Transverse colon (tissue), 4 donors: ENCODE results near the gene SCYL1. TPM values are rescaled to one million over a fixed set of nuclear protein-coding genes. Genes with fewer than 3 reads are reported as not detected.

ENCODE experiments used
- DNase-seq: peaks from one replicate; pipeline ENCODE4 v3.0.0-alpha.2; 2019
- H3K27ac ChIP-seq, 4 donors: fragments of 200-600 bp; sonication (generic); 2 replicates each; pipeline ENCODE4 v1.5.1; 2016 to 2018; ENCODE audit warnings: inconsistent platforms in 4 of 4
- H3K27me3 ChIP-seq: fragments of 200-600 bp; sonication (generic); 2 replicates; pipeline ENCODE4 v1.5.1; 2017; ENCODE audit warnings: inconsistent platforms
- H3K36me3 ChIP-seq, 4 donors: fragments of 200-600 bp; sonication (generic); 2 replicates each; pipeline ENCODE4 v1.5.1; 2017 to 2019; ENCODE audit warnings: inconsistent platforms in 4 of 4
- H3K4me1 ChIP-seq, 4 donors: fragments of 200-600 bp; sonication (generic); 2 replicates each; pipeline ENCODE4 v1.5.1; 2017 to 2020; ENCODE audit warnings: inconsistent platforms in 4 of 4
- H3K4me3 ChIP-seq, 4 donors: fragments of 200-600 bp; sonication (generic); 1 replicate in 1 of 4; 2 replicates in 3 of 4; pipeline versions ENCODE4 v1.5.1 to v1.6.1; 2017 to 2019; ENCODE audit warnings: inconsistent platforms in 4 of 4
- H3K9me3 ChIP-seq, 2 donors: fragments of 200-600 bp; sonication (generic); 2 replicates each; pipeline ENCODE4 v1.5.1; 2017 to 2019; ENCODE audit warnings: inconsistent platforms in 2 of 2
- EP300 ChIP-seq: sonication (generic); formaldehyde crosslinking; IDR thresholded peaks from one replicate; pipeline ENCODE4 v1.6.1; 2017; ENCODE audit warnings: antibody characterized with exemption, low read depth
- POLR2A ChIP-seq: fragments of 450-650 bp; IDR thresholded peaks from one replicate; pipeline ENCODE4 v1.6.1; 2016; ENCODE audit warnings: antibody characterized with exemption, mild to moderate bottlenecking, moderate library complexity
- POLR2AphosphoS5 ChIP-seq, 3 donors: sonication (generic); formaldehyde crosslinking; IDR thresholded peaks; one replicate each; pipeline ENCODE4 v1.6.1; 2016; ENCODE audit warnings: antibody characterized with exemption in 3 of 3
- WGBS, 2 donors: methylation state at CpG; one replicate each; pipeline ENCODE4 v1.1.5; 2018; ENCODE audit warnings: low coverage in 1 of 2; 5-methylcytosine and 5-hydroxymethylcytosine counted together
- in situ Hi-C, 4 donors: fragments of 200-750 bp; cut with MboI; loops; one replicate each; pipeline versions ENCODE4 v1.15.0 to v1.15.1; 2017; ENCODE audit warnings: low sequenced_read_pairs in 3 of 4, low pct_ligation_motif_present in 1 of 4, low pct_unique_long_range_greater_than_20kb in 1 of 4
- intact Hi-C: fragments of 100-400 bp; cut with DNase I; formaldehyde crosslinking; loops from one replicate; pipeline ENCODE4 v1.15.1; 2023; ENCODE audit warnings: low total_unique reads
- total RNA-seq, 4 donors: library from RNA; depleted of rRNA; stranded (reverse); fragments of >200 nt; gene quantifications; one replicate each; pipeline ENCODE4 v1.1.0, GENCODE V29; 2016
- TF ChIP-seq, protein P1 (sequence below), 5 experiments: fragments of 200-600 bp in 3 of 5; fragments of 450-650 bp in 2 of 5; sonication (generic) in 3 of 5; IDR thresholded peaks; 1 replicate in 2 of 5; 2 replicates in 3 of 5; pipeline ENCODE4 v1.5.1; 2016 to 2017; ENCODE audit warnings: antibody characterized with exemption in 5 of 5, inconsistent platforms in 3 of 5, mild to moderate bottlenecking in 2 of 5, moderate library complexity in 1 of 5

SCYL1 gene
- total RNA-seq, 4 donors from 2014 or later: 41.0 to 78.4 (median 69.2) TPM

DNA sequence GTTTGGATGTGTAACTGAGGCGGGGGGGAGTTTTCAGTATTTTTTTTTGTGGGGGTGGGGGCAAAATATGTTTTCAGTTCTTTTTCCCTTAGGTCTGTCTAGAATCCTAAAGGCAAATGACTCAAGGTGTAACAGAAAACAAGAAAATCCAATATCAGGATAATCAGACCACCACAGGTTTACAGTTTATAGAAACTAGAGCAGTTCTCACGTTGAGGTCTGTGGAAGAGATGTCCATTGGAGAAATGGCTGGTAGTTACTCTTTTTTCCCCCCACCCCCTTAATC lies 23.8 kb upstream of the SCYL1 start:
- H3K9me3 ChIP-seq: no peaks in the 10 kb centered on the region
- H3K27me3 ChIP-seq: no peaks in the 10 kb centered on the region
- peak overlapping the region; percentile 98 to 100 (median 99) for H3K27ac ChIP-seq
- 0% methylated on average over 2 of the region's 2 CpGs for WGBS, 2 donors
- peaks cover 9 to 33% (median 31%) of the 10 kb centered on the region in 4 donors for H3K4me1 ChIP-seq
- no peak for TF ChIP-seq POLR2A
- TF ChIP-seq POLR2AphosphoS5 (IDR thresholded peaks at IDR 0.05): peak in 1 of 3 donors; percentile 13
- no peak for TF ChIP-seq EP300
- in situ Hi-C loops: loop anchor here in 2 of 4 donors (10.0 kb wide), 1 partner anchor 76 kb away; the partner anchor contains the start of gene NEAT1 (in 2 of the 2)
- H3K36me3 ChIP-seq: peaks cover 0 to 56% (median 25%) of the 10 kb centered on the region in 4 donors
- DNase-seq: no peak
- intact Hi-C loops: no loop called here
- peak overlapping the region; percentile 74 to 93 (median 88) for H3K4me3 ChIP-seq

DNA sequence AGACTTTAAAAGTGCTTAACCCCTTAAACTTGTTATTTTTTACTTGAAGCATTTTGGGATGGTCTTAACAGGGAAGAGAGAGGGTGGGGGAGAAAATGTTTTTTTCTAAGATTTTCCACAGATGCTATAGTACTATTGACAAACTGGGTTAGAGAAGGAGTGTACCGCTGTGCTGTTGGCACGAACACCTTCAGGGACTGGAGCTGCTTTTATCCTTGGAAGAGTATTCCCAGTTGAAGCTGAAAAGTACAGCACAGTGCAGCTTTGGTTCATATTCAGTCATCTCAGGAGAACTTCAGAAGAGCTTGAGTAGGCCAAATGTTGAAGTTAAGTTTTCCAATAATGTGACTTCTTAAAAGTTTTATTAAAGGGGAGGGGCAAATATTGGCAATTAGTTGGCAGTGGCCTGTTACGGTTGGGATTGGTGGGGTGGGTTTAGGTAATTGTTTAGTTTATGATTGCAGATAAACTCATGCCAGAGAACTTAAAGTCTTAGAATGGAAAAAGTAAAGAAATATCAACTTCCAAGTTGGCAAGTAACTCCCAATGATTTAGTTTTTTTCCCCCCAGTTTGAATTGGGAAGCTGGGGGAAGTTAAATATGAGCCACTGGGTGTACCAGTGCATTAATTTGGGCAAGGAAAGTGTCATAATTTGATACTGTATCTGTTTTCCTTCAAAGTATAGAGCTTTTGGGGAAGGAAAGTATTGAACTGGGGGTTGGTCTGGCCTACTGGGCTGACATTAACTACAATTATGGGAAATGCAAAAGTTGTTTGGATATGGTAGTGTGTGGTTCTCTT lies 23.2 kb upstream of the SCYL1 start:
- peaks cover 0 to 60% (median 27%) of the 10 kb centered on the region in 4 donors for H3K36me3 ChIP-seq
- H3K27me3 ChIP-seq: no peaks in the 10 kb centered on the region
- DNase-seq: no peak
- in situ Hi-C loops: loop anchor here in 2 of 4 donors (10.0 kb wide), 1 partner anchor 77 kb away; the partner anchor contains the start of gene NEAT1 (in 2 of the 2)
- WGBS, 2 donors: 0% methylated on average over 3 of the region's 3 CpGs
- peak overlapping the region; percentile 98 to 100 (median 99) for H3K27ac ChIP-seq
- intact Hi-C loops: no loop called here
- TF ChIP-seq POLR2A: peak; percentile 61
- TF ChIP-seq, protein P1, sequence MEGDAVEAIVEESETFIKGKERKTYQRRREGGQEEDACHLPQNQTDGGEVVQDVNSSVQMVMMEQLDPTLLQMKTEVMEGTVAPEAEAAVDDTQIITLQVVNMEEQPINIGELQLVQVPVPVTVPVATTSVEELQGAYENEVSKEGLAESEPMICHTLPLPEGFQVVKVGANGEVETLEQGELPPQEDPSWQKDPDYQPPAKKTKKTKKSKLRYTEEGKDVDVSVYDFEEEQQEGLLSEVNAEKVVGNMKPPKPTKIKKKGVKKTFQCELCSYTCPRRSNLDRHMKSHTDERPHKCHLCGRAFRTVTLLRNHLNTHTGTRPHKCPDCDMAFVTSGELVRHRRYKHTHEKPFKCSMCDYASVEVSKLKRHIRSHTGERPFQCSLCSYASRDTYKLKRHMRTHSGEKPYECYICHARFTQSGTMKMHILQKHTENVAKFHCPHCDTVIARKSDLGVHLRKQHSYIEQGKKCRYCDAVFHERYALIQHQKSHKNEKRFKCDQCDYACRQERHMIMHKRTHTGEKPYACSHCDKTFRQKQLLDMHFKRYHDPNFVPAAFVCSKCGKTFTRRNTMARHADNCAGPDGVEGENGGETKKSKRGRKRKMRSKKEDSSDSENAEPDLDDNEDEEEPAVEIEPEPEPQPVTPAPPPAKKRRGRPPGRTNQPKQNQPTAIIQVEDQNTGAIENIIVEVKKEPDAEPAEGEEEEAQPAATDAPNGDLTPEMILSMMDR (IDR thresholded peaks at IDR 0.05): no peak
- peak; percentile 55 to 93 (median 85) for TF ChIP-seq POLR2AphosphoS5 (IDR thresholded peaks at IDR 0.05)
- H3K4me1 ChIP-seq: peaks cover 9 to 33% (median 31%) of the 10 kb centered on the region in 4 donors
- H3K4me3 ChIP-seq: peak overlapping the region; percentile 74 to 93 (median 88)
- no peaks in the 10 kb centered on the region for H3K9me3 ChIP-seq

DNA sequence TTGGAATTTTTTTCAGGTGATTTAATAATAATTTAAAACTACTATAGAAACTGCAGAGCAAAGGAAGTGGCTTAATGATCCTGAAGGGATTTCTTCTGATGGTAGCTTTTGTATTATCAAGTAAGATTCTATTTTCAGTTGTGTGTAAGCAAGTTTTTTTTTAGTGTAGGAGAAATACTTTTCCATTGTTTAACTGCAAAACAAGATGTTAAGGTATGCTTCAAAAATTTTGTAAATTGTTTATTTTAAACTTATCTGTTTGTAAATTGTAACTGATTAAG lies 22.7 kb upstream of the SCYL1 start:
- DNase-seq: no peak
- Histone ChIP-seq H3K9me3 (no peaks in the 10 kb centered on the region), H3K27me3 (no peaks in the 10 kb centered on the region), H3K4me3 (peak overlapping the region; percentile 74 to 93 (median 88)), H3K27ac (peak overlapping the region; percentile 98 to 100 (median 99)), H3K4me1 (peaks cover 5 to 34% (median 29%) of the 10 kb centered on the region in 4 donors), H3K36me3 (peaks cover 0 to 60% (median 27%) of the 10 kb centered on the region in 4 donors)
- TF ChIP-seq, protein P1 (IDR thresholded peaks at IDR 0.05): no peak
- TF ChIP-seq POLR2AphosphoS5 (IDR thresholded peaks at IDR 0.05): no peak
- no peak for TF ChIP-seq POLR2A
- no peak for TF ChIP-seq EP300
- in situ Hi-C loops (loop anchor here in 2 of 4 donors (10.0 kb wide), 1 partner anchor 77 kb away; the partner anchor contains the start of gene NEAT1 (in 2 of the 2)), intact Hi-C loops (no loop called here)

DNA sequence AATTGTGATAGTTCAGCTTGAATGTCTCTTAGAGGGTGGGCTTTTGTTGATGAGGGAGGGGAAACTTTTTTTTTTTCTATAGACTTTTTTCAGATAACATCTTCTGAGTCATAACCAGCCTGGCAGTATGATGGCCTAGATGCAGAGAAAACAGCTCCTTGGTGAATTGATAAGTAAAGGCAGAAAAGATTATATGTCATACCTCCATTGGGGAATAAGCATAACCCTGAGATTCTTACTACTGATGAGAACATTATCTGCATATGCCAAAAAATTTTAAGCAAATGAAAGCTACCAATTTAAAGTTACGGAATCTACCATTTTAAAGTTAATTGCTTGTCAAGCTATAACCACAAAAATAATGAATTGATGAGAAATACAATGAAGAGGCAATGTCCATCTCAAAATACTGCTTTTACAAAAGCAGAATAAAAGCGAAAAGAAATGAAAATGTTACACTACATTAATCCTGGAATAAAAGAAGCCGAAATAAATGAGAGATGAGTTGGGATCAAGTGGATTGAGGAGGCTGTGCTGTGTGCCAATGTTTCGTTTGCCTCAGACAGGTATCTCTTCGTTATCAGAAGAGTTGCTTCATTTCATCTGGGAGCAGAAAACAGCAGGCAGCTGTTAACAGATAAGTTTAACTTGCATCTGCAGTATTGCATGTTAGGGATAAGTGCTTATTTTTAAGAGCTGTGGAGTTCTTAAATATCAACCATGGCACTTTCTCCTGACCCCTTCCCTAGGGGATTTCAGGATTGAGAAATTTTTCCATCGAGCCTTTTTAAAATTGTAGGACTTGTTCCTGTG lies 22.1 kb upstream of the SCYL1 start:
- Histone ChIP-seq H3K9me3 (no peaks in the 10 kb centered on the region), H3K27ac (peak overlapping the region; percentile 98 to 100 (median 99)), H3K36me3 (peaks cover 0 to 60% (median 27%) of the 10 kb centered on the region in 4 donors), H3K4me3 (peak overlapping the region; percentile 74 to 93 (median 88)), H3K4me1 (peaks cover 5 to 39% (median 30%) of the 10 kb centered on the region in 4 donors), H3K27me3 (no peaks in the 10 kb centered on the region)
- DNase-seq: no peak
- intact Hi-C loops (no loop called here), in situ Hi-C loops (loop anchor here in 2 of 4 donors (10.0 kb wide), 1 partner anchor 78 kb away; the partner anchor contains the start of gene NEAT1 (in 2 of the 2))
- WGBS, 2 donors: 0 to 1% methylated on average over 6 of the region's 6 CpGs
- TF ChIP-seq EP300 (no peak), POLR2A (peak; percentile 73), POLR2AphosphoS5 (IDR thresholded peaks at IDR 0.05) (peak; percentile 90 to 98 (median 93))
- TF ChIP-seq, protein P1 (IDR thresholded peaks at IDR 0.05): no peak
